Thyroid gland (tissue), 4 donors: Measurements from ENCODE around the gene STARD10. TPM values are rescaled to one million over a fixed set of nuclear protein-coding genes. Genes with fewer than 3 reads are reported as not detected.
A peak's percentile ranks its signal among the peaks of the same experiment; 100 is the strongest.

ENCODE experiments used
- DNase-seq, 2 donors: peaks; one replicate each; pipeline ENCODE4 v3.0.0-alpha.2; 2019
- H3K27ac ChIP-seq, 3 donors: fragments of 200-600 bp; sonication (generic); 1 replicate in 2 of 3; 2 replicates in 1 of 3; pipeline ENCODE4 v1.5.1; 2016 to 2019; ENCODE audit warnings: mild to moderate bottlenecking in 1 of 3, moderate library complexity in 1 of 3
- H3K27me3 ChIP-seq: fragments of 200-600 bp; sonication (generic); one replicate; pipeline ENCODE4 v1.5.1; 2019
- H3K36me3 ChIP-seq, 2 donors: fragments of 200-600 bp; sonication (generic); one replicate each; pipeline ENCODE4 v1.5.1; 2016 to 2019
- H3K4me1 ChIP-seq, 2 donors: fragments of 200-600 bp; sonication (generic); one replicate each; pipeline ENCODE4 v1.5.1; 2017 to 2019
- H3K4me3 ChIP-seq, 3 donors: fragments of 200-600 bp; sonication (generic); replicated peaks in 1 of 3; 1 replicate in 2 of 3; 2 replicates in 1 of 3; pipeline ENCODE4 v1.5.1; 2016; ENCODE audit warnings: mild to moderate bottlenecking in 1 of 3
- H3K9me3 ChIP-seq: fragments of 200-600 bp; sonication (generic); one replicate; pipeline ENCODE4 v1.5.1; 2017
- POLR2A ChIP-seq, 2 donors: fragments of 450-650 bp; IDR thresholded peaks; one replicate each; pipeline ENCODE4 v1.6.1; 2017; ENCODE audit warnings: antibody characterized with exemption in 2 of 2, mild to moderate bottlenecking in 2 of 2, moderate library complexity in 1 of 2
- WGBS, 2 donors: methylation state at CpG; one replicate each; pipeline ENCODE4 v1.1.5; 2017; 5-methylcytosine and 5-hydroxymethylcytosine counted together
- intact Hi-C: fragments of 100-400 bp; cut with DNase I; formaldehyde crosslinking; loops from one replicate; pipeline ENCODE4 v1.15.1; 2023
- total RNA-seq, 4 donors: library from RNA; depleted of rRNA; stranded (reverse); fragments of >200 nt; gene quantifications; one replicate each; pipeline ENCODE4 v1.2.3, GENCODE V29; 2016
- TF ChIP-seq, protein P1 (sequence below), 6 experiments: fragments of 200-600 bp in 3 of 6; fragments of 450-650 bp in 3 of 6; sonication (generic) in 3 of 6; IDR thresholded peaks; one replicate each; pipeline ENCODE4 v1.5.1; 2016 to 2019; ENCODE audit warnings: antibody characterized with exemption in 6 of 6, mild to moderate bottlenecking in 2 of 6, inconsistent platforms in 1 of 6, moderate library complexity in 1 of 6

The STARD10 gene
- total RNA-seq, 4 donors from 2014 or later = 67.7 to 113 (median 82.0) TPM

DNA sequence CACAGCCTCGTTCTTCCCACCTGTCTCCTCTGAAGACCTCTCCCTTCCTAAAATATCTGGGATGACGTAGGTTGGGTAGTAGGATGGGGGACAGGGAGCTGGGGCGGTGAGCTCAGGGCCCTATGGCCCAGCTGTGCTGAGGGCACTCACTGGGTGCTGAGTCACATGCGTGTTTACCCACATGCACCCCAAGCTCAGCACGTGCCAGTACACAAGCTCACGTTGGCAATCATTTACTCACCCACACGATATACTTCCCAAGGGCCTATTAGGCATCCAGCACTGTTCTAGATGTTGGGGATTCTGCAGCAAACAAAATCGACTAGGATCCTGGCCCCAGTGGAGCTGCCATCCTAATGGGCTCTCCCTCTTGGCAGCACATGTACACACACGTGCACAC, 70.3 kb downstream of the STARD10 start:
- no peaks in the 10 kb centered on the region for H3K36me3 ChIP-seq
- intact Hi-C loops = no loop called here
- no peak for DNase-seq
- no peak overlapping the region for H3K4me3 ChIP-seq
- WGBS, 2 donors = 86 to 87% methylated on average over 9 of the region's 9 CpGs
- H3K27ac ChIP-seq = no peak overlapping the region
- no peaks in the 10 kb centered on the region for H3K9me3 ChIP-seq
- peaks cover 20 to 45% of the 10 kb centered on the region in 2 donors for H3K4me1 ChIP-seq
- TF ChIP-seq POLR2A (IDR thresholded peaks at IDR 0.05) = no peak
- TF ChIP-seq, protein P1, sequence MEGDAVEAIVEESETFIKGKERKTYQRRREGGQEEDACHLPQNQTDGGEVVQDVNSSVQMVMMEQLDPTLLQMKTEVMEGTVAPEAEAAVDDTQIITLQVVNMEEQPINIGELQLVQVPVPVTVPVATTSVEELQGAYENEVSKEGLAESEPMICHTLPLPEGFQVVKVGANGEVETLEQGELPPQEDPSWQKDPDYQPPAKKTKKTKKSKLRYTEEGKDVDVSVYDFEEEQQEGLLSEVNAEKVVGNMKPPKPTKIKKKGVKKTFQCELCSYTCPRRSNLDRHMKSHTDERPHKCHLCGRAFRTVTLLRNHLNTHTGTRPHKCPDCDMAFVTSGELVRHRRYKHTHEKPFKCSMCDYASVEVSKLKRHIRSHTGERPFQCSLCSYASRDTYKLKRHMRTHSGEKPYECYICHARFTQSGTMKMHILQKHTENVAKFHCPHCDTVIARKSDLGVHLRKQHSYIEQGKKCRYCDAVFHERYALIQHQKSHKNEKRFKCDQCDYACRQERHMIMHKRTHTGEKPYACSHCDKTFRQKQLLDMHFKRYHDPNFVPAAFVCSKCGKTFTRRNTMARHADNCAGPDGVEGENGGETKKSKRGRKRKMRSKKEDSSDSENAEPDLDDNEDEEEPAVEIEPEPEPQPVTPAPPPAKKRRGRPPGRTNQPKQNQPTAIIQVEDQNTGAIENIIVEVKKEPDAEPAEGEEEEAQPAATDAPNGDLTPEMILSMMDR (IDR thresholded peaks at IDR 0.05) = no peak
- H3K27me3 ChIP-seq = no peaks in the 10 kb centered on the region

DNA sequence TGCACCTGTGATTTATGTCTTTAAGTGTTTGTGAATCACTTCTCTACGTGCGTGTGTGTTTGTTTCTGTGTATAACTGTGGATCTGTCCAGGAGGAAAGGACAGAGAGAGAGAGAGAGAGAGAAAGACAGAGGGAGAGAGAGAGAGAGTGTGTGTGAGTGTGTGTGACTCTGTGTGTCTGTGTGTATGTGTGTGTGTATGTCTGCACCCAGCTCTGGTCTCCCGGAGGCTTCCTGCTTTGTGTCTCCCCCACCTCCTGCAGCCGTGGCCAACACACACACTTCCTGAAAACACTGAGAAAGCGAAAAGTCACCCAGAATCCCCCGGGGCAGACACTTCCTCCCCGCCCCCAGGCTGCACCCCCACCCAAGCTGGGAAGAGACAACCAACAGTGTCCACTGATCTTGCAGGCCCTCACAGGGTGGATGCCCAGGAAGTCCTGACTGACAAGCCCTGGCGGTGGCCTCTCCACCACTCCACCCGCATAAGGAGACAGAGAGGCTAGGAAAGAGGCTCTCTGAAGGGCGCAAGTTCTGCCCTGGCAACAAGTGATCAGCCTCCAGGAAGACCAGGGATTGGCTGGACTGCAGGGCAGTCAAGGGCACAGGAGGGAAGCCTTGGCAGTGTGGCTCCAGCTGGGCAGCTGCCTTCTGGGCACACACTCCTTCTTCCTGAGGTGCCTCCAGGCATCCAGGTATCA, 71.6 kb downstream of the STARD10 start:
- DNase-seq = peak; percentile 86 to 87
- TF ChIP-seq, protein P1 (IDR thresholded peaks at IDR 0.05) = peak in 1 of 6 experiments; percentile 7
- TF ChIP-seq POLR2A (IDR thresholded peaks at IDR 0.05) = peak in 1 of 2 donors; percentile 61
- Histone ChIP-seq H3K27me3 (no peaks in the 10 kb centered on the region), H3K27ac (peak overlapping the region; percentile 66 to 85 (median 82)), H3K36me3 (peaks cover 0 to 2% of the 10 kb centered on the region in 2 donors), H3K9me3 (no peaks in the 10 kb centered on the region), H3K4me1 (peaks cover 20 to 45% of the 10 kb centered on the region in 2 donors), H3K4me3 (peak overlapping the region; percentile 4 to 54 (median 33))
- intact Hi-C loops = no loop called here
- WGBS, 2 donors = 0 to 4% methylated on average over 9 to 10 of the region's 10 CpGs

DNA sequence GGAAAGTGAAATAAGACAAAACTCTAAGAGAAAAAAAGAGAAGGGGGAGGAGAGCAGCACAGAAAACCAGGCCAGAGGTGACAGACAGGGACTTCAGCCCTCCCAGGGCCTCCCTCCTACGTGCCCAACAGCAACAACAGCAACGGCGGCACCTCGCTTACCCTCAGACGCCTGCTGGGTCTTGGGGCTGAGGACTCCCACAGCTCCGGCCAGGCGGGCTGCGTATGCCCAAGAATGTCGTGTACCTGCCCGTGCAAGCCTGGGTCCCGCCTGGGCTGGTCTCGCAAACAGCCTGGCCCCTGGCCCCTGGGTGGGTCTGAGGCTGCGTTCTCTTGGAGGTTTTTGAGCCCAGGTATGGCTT, 72.2 kb downstream of the STARD10 start:
- peak; percentile 46 to 52 for DNase-seq
- no peaks in the 10 kb centered on the region for H3K9me3 ChIP-seq
- peaks cover 0 to 8% of the 10 kb centered on the region in 2 donors for H3K36me3 ChIP-seq
- no peaks in the 10 kb centered on the region for H3K27me3 ChIP-seq
- peaks cover 20 to 45% of the 10 kb centered on the region in 2 donors for H3K4me1 ChIP-seq
- H3K27ac ChIP-seq = peak overlapping the region; percentile 66 to 85 (median 82)
- TF ChIP-seq, protein P1 (IDR thresholded peaks at IDR 0.05) = no peak
- TF ChIP-seq POLR2A (IDR thresholded peaks at IDR 0.05) = no peak
- intact Hi-C loops = no loop called here
- peak overlapping the region; percentile 25 to 54 (median 33) for H3K4me3 ChIP-seq
- 3 to 4% methylated on average over 7 to 13 of the region's 13 CpGs for WGBS, 2 donors

DNA sequence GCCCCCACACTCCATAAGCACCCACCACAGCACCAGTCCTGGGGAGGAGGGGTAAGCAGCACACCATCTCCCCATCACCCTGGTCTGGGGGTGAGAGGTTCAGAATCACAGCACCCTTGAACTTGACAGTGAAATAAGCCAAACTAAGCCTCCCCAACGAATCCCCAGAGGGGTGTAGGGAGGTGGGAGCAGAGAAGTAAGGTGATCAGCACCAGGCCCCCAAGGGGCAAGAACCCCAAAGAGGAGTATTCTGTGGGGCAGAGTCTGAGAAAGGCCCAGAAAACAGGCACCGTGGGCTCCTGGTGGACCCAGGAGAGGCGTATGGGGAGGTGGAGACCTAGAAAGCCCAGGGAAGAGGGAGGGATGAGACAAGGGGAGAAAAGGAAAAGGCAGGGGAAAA, 72.6 kb downstream of the STARD10 start:
- TF ChIP-seq, protein P1 (IDR thresholded peaks at IDR 0.05) = no peak
- TF ChIP-seq POLR2A (IDR thresholded peaks at IDR 0.05) = no peak
- no peaks in the 10 kb centered on the region for H3K27me3 ChIP-seq
- intact Hi-C loops = no loop called here
- H3K36me3 ChIP-seq = peaks cover 0 to 10% of the 10 kb centered on the region in 2 donors
- peaks cover 20 to 45% of the 10 kb centered on the region in 2 donors for H3K4me1 ChIP-seq
- 21 to 25% methylated on average over 3 of the region's 3 CpGs for WGBS, 2 donors
- H3K27ac ChIP-seq = peak overlapping the region; percentile 11 to 85 (median 82)
- DNase-seq = no peak
- H3K4me3 ChIP-seq = peak overlapping the region in 2 of 3 donors; percentile 25 to 54
- no peaks in the 10 kb centered on the region for H3K9me3 ChIP-seq

DNA sequence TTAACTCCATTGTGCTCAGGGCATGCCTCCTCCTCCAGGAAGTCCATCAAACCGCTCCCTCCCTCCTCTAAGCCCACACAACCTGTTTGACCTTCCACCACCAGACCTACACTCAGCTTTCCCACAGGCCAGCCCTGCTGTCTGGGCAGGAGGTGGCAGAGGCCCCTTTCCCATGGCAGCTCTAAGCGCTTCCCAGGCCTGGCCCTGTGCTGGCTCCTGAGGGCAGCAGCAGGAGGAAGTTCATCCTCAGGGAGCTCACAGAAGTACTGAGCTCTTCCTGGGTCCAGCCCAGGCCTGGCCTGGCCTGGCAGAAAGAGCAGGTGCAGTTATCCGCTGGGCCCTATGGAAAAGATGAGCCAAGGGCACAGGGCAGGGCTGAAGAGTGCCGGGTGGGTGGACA, 73.1 kb downstream of the STARD10 start:
- intact Hi-C loops = no loop called here
- peak overlapping the region in 2 of 3 donors; percentile 82 to 85 for H3K27ac ChIP-seq
- H3K36me3 ChIP-seq = peaks cover 0 to 10% of the 10 kb centered on the region in 2 donors
- H3K9me3 ChIP-seq = no peaks in the 10 kb centered on the region
- TF ChIP-seq, protein P1 (IDR thresholded peaks at IDR 0.05) = no peak
- TF ChIP-seq POLR2A (IDR thresholded peaks at IDR 0.05) = no peak
- H3K27me3 ChIP-seq = no peaks in the 10 kb centered on the region
- peak overlapping the region in 1 of 3 donors; percentile 54 for H3K4me3 ChIP-seq
- H3K4me1 ChIP-seq = peaks cover 20 to 45% of the 10 kb centered on the region in 2 donors
- WGBS, 2 donors = 69 to 93% methylated on average over 1 to 4 of the region's 4 CpGs
- DNase-seq = no peak
